ENCODE measurements around the gene DNAH6. TPM values are rescaled to one million over a fixed set of nuclear protein-coding genes. Genes with fewer than 3 reads are reported as not detected.
"Not testable (repeated sequence)": the region's sequence is repeated elsewhere in the genome, so short reads cannot be mapped to it uniquely, and the experiment has no call there.

Gene DNAH6
- total RNA-seq, 1 experiment from 2014 or later, result 0.02 TPM

DNA sequence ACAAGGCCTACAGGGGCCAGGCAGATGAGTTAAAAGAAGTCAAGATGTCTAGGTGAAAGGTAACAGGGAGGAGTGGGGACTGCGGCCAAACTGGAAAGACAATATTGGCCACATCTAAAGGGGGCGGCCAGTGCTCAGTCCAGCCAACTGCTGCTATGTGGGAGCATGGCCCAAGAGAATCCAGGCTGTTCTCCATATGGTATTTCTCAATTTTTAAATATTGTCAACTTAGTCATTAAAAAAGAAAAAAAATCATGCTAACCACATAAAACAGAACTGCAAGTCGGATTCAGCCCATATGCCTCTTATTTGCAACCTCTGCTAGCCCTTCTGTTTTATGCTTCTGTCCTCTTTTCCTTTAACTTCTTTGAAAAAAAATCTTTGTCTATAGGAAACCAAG is 349.8 kb downstream of the DNAH6 start:
- DNase-seq (ENCODE audit: low spot score), result no peak

GRCh38 chr2:84868327-84868726 is 352.0 kb downstream of the DNAH6 start:
- DNase-seq (ENCODE audit: low spot score), result not testable (repeated sequence)

Other genes starting within 250 kb of the DNAH6 start
- 86.6 and 91.8 TPM in 2 replicates for gene SUCLG1, start 57.2 kb upstream of the DNAH6 start, total RNA-seq (2014; rRNA removed; shearing (Covaris generic))